GM18502 (cell line): ENCODE measurements around the gene SLC4A2.

Source experiments
- ATAC-seq: cut with Tn5 transposase; IDR thresholded peaks from one replicate; pipeline ENCODE4 v1.9.1; 2021; ENCODE audit warnings: mild to moderate bottlenecking; ENCODE audit not compliant: unreplicated experiment, poor library complexity

Gene SLC4A2

DNA sequence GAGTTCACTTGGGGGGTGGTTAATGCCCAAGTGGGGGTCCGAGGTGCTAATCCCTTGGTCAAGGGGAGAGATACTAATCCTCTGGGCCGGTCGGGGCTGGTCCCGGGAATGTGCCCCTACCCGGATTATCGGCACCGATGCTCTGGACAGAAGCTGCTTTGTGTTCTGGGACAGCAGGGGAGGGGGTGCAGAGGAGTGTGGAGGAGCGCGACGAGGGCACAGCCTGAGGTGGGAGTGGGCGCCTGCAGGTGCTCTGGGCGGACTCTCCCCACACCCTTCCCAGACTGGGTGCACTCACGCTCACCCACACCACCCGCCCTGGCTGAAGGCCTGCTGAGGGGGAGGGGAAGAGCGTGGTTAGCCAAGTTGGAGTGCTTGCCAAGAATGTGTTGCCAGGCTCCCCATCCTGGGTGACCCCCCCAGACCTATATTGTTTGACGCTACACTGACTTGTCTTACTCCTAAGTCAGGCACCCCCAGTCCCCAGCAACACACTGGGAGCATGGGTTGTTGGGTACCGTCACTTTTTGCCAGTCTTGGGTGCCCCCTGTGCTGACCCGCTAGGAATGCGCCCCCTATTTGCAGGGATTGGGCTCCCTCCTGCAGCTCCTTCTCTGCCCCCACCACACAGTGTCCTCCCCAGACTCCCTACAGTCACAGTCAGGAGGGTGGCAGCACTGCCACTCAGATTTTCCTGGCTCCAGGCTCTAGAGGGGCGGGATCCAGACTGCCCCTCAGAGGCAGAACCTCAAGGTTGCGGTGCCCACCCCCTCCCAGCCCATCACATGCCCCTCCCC, 1.2 kb downstream of the SLC4A2 start:
- no peak for ATAC-seq

GRCh38 chr7:151061213-151062110, 2.1 kb downstream of the SLC4A2 start:
- no peak for ATAC-seq

DNA sequence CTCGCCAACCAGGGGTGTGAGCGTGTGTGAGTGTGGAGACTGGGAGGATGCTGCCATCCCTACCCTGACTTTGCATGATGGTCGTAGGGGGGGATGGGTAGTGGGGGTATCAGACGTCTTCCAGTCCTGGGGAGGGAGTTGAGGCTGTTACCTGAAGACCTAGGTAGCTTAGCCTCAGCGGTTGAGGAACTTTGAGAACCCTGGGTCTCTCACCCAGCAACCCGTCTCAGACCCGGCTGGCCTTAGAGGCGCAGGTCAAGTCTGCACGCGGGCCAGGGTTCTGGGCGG, 2.7 kb downstream of the SLC4A2 start:
- ATAC-seq = no peak

- no peak for ATAC-seq
Measured at GRCh38 chr7:151062399-151063211, 3.2 kb downstream of the SLC4A2 start.

DNA sequence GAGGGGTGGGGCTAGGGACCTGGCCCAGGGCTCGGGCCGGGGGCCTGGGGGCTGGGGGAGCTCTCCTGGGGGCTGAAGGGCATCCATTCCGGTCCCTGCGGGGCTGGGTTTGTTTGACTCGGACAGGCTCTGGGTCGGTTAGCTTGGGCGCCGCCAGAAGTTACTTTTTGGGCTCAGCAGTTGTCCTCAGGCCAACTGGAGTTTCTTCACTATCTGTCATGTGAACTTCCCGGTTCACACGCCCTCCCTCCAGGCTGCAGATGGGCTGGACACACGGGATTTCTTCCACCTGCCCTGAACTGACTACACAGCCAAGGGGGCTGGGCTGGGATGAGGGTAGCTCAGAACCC, 3.8 kb downstream of the SLC4A2 start:
- no peak for ATAC-seq

- no peak for ATAC-seq
Measured at GRCh38 chr7:151064454-151064853, 5.1 kb downstream of the SLC4A2 start.

- ATAC-seq = no peak
Measured at GRCh38 chr7:151064993-151065392, 5.6 kb downstream of the SLC4A2 start.

- ATAC-seq = no peak
Measured at GRCh38 chr7:151065516-151065915, 6.1 kb downstream of the SLC4A2 start.

GRCh38 chr7:151066273-151066974, 7.0 kb downstream of the SLC4A2 start:
- ATAC-seq = no peak

- no peak for ATAC-seq
Measured at GRCh38 chr7:151068069-151068773, 8.8 kb downstream of the SLC4A2 start.

GRCh38 chr7:151069841-151070573, 10.6 kb downstream of the SLC4A2 start:
- ATAC-seq = no peak

DNA sequence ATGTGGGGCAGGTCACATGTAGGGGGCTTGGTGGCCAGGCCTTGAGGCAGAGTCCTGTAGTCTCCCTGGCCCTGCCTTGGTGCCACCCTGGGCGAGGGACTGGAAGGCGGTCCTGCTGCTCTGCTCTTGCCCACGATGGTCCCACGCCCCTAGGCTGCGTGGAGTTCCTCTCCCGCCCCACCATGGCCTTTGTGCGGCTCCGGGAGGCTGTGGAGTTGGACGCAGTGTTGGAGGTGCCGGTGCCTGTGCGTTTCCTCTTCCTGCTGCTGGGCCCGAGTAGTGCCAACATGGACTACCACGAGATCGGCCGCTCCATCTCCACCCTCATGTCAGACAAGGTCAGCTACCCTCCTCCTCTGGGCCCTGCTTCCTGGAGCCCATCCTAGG, 11.2 kb downstream of the SLC4A2 start:
- no peak for ATAC-seq

DNA sequence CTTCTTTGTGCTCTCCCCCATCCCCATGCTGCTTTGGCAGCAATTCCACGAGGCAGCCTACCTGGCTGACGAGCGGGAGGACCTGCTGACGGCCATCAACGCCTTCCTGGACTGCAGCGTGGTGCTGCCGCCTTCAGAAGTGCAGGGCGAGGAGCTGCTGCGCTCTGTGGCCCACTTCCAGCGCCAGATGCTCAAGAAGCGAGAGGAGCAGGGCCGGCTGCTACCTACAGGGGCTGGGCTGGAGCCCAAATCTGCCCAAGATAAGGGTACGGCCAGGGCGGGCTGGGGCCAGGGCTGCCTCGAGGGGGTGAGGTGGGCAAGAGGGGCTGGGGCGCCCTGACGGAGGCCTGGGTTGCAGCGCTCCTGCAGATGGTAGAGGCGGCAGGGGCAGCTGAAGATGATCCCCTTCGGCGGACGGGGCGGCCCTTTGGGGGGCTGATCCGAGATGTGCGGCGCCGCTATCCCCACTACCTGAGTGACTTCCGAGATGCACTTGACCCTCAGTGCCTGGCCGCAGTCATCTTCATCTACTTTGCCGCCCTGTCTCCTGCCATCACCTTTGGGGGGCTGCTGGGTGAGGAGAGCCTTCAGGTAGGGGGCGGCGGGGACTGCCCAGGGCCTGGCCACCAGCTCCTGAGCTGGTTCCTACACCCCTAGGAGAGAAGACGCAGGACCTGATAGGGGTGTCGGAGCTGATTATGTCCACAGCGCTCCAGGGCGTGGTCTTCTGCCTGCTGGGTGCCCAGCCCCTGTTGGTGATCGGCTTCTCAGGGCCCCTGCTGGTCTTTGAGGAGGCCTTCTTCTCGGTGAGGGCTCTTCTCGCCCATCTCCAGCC, 11.9 kb downstream of the SLC4A2 start:
- ATAC-seq = no peak

GRCh38 chr7:151073990-151074389, 14.6 kb downstream of the SLC4A2 start:
- ATAC-seq = no peak

DNA sequence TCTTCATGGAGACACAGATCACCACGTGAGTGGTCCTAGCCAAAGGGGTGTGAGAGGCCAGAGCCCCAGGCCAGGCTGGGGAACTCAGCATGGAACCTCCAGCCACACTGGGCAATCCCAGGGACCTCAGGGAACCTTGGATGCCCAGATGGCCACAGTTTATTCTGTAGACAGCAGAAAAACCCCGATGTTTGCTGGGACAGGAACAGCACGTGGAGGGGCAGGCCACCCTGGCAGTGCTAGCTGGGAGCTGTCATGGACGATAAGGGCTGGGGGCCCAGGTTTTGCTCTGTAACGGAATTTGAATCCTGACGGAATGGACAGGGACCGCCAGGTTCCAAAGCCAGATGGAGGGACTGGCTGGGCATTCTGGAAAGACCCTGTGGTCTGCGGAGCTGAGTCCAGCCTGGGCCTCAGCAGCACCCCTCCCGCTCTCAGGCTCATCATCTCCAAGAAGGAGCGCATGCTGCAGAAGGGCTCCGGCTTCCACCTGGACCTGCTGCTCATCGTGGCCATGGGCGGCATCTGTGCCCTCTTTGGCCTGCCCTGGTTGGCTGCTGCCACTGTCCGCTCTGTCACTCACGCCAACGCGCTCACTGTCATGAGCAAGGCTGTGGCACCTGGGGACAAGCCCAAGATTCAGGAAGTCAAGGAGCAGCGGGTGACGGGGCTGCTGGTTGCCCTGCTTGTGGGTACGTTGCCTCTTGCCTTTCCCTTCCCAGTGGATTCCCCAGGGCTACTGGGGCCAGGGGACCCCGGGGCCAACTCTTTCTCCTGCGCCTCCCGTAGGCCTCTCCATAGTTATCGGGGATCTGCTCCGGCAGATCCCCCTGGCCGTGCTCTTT, 15.7 kb downstream of the SLC4A2 start:
- no peak for ATAC-seq

GRCh38 chr7:151075662-151075971, 16.2 kb downstream of the SLC4A2 start:
- ATAC-seq = no peak

DNA sequence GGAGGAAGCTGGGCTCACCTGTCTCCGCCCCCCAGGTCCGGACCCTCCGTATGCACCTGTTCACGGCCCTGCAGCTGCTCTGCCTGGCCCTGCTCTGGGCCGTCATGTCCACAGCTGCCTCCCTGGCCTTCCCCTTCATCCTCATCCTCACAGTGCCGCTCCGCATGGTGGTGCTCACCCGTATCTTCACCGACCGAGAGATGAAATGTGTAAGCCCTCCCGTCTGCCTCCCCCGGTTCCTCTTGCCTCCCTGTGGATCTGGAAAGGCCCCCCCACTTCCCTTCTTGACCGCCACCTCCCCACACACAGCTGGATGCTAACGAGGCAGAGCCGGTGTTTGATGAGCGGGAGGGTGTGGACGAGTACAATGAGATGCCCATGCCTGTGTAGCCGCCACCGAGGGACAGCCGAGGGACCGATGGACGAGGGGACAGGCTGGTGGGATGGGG, 16.6 kb downstream of the SLC4A2 start:
- ATAC-seq = no peak
